ENCODE results near the gene LGALS8.

DNA sequence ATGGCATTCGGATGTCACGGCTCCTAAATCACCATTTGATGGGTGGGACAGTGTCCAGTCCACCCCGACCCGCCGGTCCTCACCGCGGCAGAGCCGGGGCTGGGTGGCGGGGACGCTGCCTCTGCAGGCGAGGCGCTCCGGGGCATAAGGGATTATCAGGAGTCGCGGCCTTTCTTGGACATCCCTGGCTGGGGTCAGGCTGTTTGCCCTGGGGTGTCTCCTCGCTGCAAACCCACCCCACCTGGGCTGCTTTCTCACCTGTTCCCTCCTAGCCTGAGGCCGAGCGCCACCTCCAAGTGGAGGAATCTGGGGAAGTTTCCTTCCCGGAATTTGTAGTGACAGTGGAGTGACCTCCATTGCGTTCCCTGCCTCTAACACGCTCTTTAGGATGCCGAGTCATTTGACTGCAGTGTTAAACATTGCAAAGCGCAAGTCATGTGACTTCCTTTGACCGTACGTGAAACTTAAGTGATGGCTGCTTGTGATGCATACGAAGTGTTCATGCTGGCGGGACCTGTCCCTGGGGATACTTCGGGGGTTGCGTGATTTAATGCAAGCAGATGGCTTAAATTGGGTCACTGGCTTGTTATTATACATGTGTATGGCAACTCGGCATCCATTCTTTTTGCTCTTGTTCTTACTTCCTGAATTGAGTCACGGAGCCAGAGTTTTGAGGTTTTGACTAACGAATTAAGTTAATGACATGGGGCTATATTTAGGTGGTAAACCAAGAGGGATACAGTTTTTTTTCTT, 536 bp downstream of the LGALS8 start:
- TF ChIP-seq EP300 (IDR thresholded peaks at IDR 0.05) (no peak), POLR2A (IDR thresholded peaks at IDR 0.05; ENCODE audit: low read depth) (no peak), POLR2AphosphoS5 (IDR thresholded peaks at IDR 0.05) (peak; percentile 67 to 78)
- TF ChIP-seq, protein P1, sequence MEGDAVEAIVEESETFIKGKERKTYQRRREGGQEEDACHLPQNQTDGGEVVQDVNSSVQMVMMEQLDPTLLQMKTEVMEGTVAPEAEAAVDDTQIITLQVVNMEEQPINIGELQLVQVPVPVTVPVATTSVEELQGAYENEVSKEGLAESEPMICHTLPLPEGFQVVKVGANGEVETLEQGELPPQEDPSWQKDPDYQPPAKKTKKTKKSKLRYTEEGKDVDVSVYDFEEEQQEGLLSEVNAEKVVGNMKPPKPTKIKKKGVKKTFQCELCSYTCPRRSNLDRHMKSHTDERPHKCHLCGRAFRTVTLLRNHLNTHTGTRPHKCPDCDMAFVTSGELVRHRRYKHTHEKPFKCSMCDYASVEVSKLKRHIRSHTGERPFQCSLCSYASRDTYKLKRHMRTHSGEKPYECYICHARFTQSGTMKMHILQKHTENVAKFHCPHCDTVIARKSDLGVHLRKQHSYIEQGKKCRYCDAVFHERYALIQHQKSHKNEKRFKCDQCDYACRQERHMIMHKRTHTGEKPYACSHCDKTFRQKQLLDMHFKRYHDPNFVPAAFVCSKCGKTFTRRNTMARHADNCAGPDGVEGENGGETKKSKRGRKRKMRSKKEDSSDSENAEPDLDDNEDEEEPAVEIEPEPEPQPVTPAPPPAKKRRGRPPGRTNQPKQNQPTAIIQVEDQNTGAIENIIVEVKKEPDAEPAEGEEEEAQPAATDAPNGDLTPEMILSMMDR (IDR thresholded peaks at IDR 0.05) = no peak

Data from esophagus muscularis mucosa (tissue), 4 donors.